Measurements from ENCODE around the gene TRAPPC10.

TRAPPC10 gene

GRCh38 chr21:44038063-44038462 lies 26.0 kb downstream of the TRAPPC10 start:
- no peak for DNase-seq (ENCODE audit: low read depth)

- no peak for DNase-seq (ENCODE audit: low read depth)
Observed at GRCh38 chr21:44039828-44040227, 27.7 kb downstream of the TRAPPC10 start.

- no peak for DNase-seq (ENCODE audit: low read depth)
Observed at GRCh38 chr21:44043613-44044012, 31.5 kb downstream of the TRAPPC10 start.

- DNase-seq (ENCODE audit: low read depth) = no peak
Observed at GRCh38 chr21:44046734-44047133, 34.6 kb downstream of the TRAPPC10 start.

GRCh38 chr21:44047996-44048560 lies 36.0 kb downstream of the TRAPPC10 start:
- DNase-seq (ENCODE audit: low read depth) = no peak

GRCh38 chr21:44049182-44049581 lies 37.1 kb downstream of the TRAPPC10 start:
- DNase-seq (ENCODE audit: low read depth) = no peak

- DNase-seq (ENCODE audit: low read depth) = no peak
Observed at GRCh38 chr21:44049606-44050005, 37.5 kb downstream of the TRAPPC10 start.

GRCh38 chr21:44050276-44050675 lies 38.2 kb downstream of the TRAPPC10 start:
- DNase-seq (ENCODE audit: low read depth) = no peak

GRCh38 chr21:44051462-44051941 lies 39.4 kb downstream of the TRAPPC10 start:
- no peak for DNase-seq (ENCODE audit: low read depth)

GRCh38 chr21:44052071-44052829 lies 40.1 kb downstream of the TRAPPC10 start:
- no peak for DNase-seq (ENCODE audit: low read depth)

GRCh38 chr21:44052830-44053226 lies 40.7 kb downstream of the TRAPPC10 start:
- no peak for DNase-seq (ENCODE audit: low read depth)

- DNase-seq (ENCODE audit: low read depth) = no peak
Observed at GRCh38 chr21:44053567-44053966, 41.5 kb downstream of the TRAPPC10 start.

GRCh38 chr21:44054710-44055109 lies 42.6 kb downstream of the TRAPPC10 start:
- no peak for DNase-seq (ENCODE audit: low read depth)

- no peak for DNase-seq (ENCODE audit: low read depth)
Observed at GRCh38 chr21:44057055-44057454, 44.9 kb downstream of the TRAPPC10 start.

GRCh38 chr21:44057960-44058651 lies 46.0 kb downstream of the TRAPPC10 start:
- DNase-seq (ENCODE audit: low read depth) = no peak

GRCh38 chr21:44058652-44058964 lies 46.5 kb downstream of the TRAPPC10 start:
- DNase-seq (ENCODE audit: low read depth) = no peak

GRCh38 chr21:44058981-44059380 lies 46.9 kb downstream of the TRAPPC10 start:
- DNase-seq (ENCODE audit: low read depth) = no peak

- no peak for DNase-seq (ENCODE audit: low read depth)
Observed at GRCh38 chr21:44059710-44060109, 47.6 kb downstream of the TRAPPC10 start.

GRCh38 chr21:44062380-44062779 lies 50.3 kb downstream of the TRAPPC10 start:
- DNase-seq (ENCODE audit: low read depth) = no peak

GRCh38 chr21:44063151-44063912 lies 51.2 kb downstream of the TRAPPC10 start:
- DNase-seq (ENCODE audit: low read depth) = no peak

GRCh38 chr21:44064852-44065403 lies 52.8 kb downstream of the TRAPPC10 start:
- no peak for DNase-seq (ENCODE audit: low read depth)

GRCh38 chr21:44065428-44065827 lies 53.3 kb downstream of the TRAPPC10 start:
- peak; percentile 35 for DNase-seq (ENCODE audit: low read depth)
